Measurements from ENCODE around the gene STRADA. TPM values are rescaled to one million over a fixed set of nuclear protein-coding genes. Genes with fewer than 3 reads are reported as not detected.

STRADA gene
- total RNA-seq, 1 donor from 2014 or later = 42.9 TPM

DNA sequence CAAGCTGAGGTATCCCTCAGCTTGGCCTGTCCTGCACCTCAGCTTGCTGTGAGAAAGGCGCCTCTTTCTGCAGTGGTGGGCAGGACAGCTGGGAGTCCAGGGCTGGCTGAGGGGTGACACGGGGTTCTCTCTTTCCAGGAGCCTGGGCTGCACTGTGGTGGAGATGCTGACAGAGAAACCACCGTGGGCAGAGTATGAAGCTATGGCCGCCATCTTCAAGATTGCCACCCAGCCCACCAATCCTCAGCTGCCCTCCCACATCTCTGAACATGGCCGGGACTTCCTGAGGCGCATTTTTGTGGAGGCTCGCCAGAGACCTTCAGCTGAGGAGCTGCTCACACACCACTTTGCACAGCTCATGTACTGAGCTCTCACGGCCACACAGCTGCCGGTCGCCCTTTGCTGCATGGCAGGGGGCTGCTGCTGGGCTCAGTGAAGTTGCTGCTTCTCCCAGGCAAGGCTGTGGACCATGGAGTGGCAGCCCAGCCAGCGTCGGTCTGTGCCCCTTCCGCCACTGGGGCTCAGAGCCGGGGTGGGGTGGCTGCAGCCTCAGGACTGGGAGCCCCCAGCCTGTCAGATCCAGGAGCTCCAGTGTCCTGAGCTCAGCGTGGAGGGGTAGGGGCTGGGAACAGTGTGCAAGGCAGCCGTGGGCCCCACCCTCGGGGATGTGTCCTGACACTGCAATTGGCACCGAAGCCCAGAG lies 48.0 kb downstream of the STRADA start:
- DNase-seq (ENCODE audit: extremely low spot score, unreplicated experiment) = no peak
- H3K9me3 Mint-ChIP-seq (ENCODE audit: unreplicated experiment) = no peaks in the 10 kb centered on the region
- H3K27ac Mint-ChIP-seq (ENCODE audit: unreplicated experiment) = no peak overlapping the region
- peaks cover 12% of the 10 kb centered on the region for H3K4me1 Mint-ChIP-seq (ENCODE audit: unreplicated experiment)
- H3K27me3 Mint-ChIP-seq (ENCODE audit: unreplicated experiment) = no peaks in the 10 kb centered on the region
- peaks cover 16% of the 10 kb centered on the region for H3K36me3 Mint-ChIP-seq (ENCODE audit: unreplicated experiment)
- TF ChIP-seq, protein P1, sequence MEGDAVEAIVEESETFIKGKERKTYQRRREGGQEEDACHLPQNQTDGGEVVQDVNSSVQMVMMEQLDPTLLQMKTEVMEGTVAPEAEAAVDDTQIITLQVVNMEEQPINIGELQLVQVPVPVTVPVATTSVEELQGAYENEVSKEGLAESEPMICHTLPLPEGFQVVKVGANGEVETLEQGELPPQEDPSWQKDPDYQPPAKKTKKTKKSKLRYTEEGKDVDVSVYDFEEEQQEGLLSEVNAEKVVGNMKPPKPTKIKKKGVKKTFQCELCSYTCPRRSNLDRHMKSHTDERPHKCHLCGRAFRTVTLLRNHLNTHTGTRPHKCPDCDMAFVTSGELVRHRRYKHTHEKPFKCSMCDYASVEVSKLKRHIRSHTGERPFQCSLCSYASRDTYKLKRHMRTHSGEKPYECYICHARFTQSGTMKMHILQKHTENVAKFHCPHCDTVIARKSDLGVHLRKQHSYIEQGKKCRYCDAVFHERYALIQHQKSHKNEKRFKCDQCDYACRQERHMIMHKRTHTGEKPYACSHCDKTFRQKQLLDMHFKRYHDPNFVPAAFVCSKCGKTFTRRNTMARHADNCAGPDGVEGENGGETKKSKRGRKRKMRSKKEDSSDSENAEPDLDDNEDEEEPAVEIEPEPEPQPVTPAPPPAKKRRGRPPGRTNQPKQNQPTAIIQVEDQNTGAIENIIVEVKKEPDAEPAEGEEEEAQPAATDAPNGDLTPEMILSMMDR (IDR thresholded peaks at IDR 0.05) = no peak
- no peak overlapping the region for H3K4me3 Mint-ChIP-seq (ENCODE audit: unreplicated experiment)

DNA sequence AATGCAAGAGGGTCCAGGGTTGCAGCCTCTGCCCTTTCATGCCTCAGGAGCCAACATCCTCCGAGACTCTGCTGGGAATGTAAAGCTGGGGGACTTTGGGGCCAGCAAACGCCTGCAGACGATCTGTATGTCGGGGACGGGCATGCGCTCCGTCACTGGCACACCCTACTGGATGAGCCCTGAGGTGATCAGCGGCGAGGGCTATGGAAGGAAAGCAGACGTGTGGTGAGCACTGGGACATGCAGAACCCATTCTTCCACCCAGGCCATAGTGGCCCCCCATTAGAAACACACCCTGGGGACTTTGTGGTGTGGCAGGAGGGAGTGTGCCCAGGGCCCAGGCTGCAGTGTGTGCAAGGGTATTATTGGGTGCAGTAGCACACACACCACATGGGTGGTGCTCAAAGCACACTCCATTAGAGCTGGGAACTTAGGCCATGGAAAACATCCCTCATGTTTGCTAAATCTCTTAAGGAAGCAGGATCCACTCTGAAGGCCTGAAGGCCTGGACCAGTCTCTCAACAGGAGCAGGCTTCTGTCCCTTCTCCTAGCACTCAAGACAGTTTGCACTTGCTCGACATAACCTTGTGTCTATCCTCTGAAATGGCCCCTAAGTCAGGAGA lies 49.3 kb downstream of the STRADA start:
- peaks cover 7% of the 10 kb centered on the region for H3K4me1 Mint-ChIP-seq (ENCODE audit: unreplicated experiment)
- TF ChIP-seq, protein P1 (IDR thresholded peaks at IDR 0.05) = no peak
- H3K27me3 Mint-ChIP-seq (ENCODE audit: unreplicated experiment) = no peaks in the 10 kb centered on the region
- DNase-seq (ENCODE audit: extremely low spot score, unreplicated experiment) = no peak
- no peak overlapping the region for H3K4me3 Mint-ChIP-seq (ENCODE audit: unreplicated experiment)
- peaks cover 20% of the 10 kb centered on the region for H3K36me3 Mint-ChIP-seq (ENCODE audit: unreplicated experiment)
- no peaks in the 10 kb centered on the region for H3K9me3 Mint-ChIP-seq (ENCODE audit: unreplicated experiment)
- no peak overlapping the region for H3K27ac Mint-ChIP-seq (ENCODE audit: unreplicated experiment)

DNA sequence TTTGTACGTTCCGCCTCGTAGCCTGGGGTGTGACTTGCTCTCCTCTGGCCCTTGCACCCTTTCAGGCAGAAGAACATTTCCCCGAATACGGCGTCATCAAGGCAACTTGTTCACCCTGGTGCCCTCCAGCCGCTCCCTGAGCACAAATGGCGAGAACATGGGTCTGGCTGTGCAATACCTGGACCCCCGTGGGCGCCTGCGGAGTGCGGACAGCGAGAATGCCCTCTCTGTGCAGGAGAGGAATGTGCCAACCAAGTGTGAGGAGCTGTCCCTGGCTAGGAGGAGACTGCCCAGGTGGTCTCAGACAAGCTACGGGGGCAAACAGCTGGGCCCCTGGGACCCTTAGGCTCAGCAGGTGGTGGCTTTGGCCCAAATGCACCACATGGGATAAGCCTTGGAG lies 52.1 kb downstream of the STRADA start:
- Mint-ChIP-seq H3K4me3 (ENCODE audit: unreplicated experiment) (no peak overlapping the region), H3K27me3 (ENCODE audit: unreplicated experiment) (no peaks in the 10 kb centered on the region), H3K4me1 (ENCODE audit: unreplicated experiment) (peaks cover 7% of the 10 kb centered on the region), H3K36me3 (ENCODE audit: unreplicated experiment) (peaks cover 25% of the 10 kb centered on the region), H3K27ac (ENCODE audit: unreplicated experiment) (no peak overlapping the region), H3K9me3 (ENCODE audit: unreplicated experiment) (no peaks in the 10 kb centered on the region)
- DNase-seq (ENCODE audit: extremely low spot score, unreplicated experiment) = no peak
- TF ChIP-seq, protein P1 (IDR thresholded peaks at IDR 0.05) = no peak

DNA sequence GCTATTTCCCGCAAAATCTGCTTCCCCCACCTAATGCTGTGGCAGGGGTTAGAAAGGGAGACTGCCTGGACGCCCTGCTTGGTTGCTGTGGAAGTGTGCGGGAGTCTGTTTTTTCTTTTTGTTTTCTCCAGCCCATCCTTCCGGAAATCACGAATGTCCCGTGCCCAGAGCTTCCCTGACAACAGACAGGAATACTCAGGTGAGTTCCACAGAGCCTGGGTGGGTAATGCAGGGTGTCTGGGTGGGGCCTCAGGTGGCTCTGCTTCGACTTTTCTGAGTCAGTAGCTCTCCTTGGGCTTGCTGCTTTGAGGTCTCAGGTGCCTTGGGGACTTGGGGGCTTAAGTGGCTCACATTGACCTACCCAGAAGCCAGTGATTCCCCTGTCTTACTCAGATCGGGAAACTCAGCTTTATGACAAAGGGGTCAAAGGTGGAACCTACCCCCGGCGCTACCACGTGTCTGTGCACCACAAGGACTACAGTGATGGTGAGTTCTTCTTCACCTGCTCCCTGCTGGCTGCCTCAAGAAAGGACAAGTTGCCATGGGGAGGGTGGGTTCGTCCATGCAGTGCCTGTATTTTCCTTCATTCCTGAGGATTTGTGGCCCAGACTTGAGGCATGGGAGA lies 53.1 kb downstream of the STRADA start:
- no peak overlapping the region for H3K27ac Mint-ChIP-seq (ENCODE audit: unreplicated experiment)
- TF ChIP-seq, protein P1 (IDR thresholded peaks at IDR 0.05) = no peak
- no peaks in the 10 kb centered on the region for H3K27me3 Mint-ChIP-seq (ENCODE audit: unreplicated experiment)
- H3K9me3 Mint-ChIP-seq (ENCODE audit: unreplicated experiment) = no peaks in the 10 kb centered on the region
- H3K36me3 Mint-ChIP-seq (ENCODE audit: unreplicated experiment) = peaks cover 25% of the 10 kb centered on the region
- no peak for DNase-seq (ENCODE audit: extremely low spot score, unreplicated experiment)
- H3K4me3 Mint-ChIP-seq (ENCODE audit: unreplicated experiment) = no peak overlapping the region
- H3K4me1 Mint-ChIP-seq (ENCODE audit: unreplicated experiment) = peaks cover 4% of the 10 kb centered on the region

DNA sequence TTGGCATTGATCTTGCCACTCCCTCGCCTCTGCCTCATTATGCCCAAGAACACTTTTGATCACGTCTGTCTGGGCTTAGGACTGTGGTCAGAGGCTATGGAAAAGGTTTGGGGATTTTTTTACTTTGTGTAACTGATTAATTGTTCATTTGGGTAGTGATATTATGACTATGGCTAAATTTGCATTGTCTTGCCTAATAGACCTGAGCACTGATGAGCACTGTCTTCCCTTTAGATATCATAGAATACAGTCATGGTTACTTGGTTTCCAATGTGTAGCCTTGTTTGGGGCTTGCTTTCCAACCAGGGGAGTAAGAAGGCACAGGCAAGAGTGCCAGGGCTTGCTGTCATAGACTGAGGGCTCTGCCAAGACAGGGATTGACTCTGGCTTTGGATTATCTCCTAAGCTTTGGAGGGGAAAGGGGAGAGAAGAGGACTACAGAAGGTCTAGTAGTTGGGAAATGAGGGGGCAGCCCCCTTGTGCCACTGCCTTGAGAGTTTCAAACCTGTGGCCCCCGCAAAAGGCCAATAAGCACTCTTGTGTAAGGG lies 55.4 kb downstream of the STRADA start:
- TF ChIP-seq, protein P1 (IDR thresholded peaks at IDR 0.05) = no peak
- Mint-ChIP-seq H3K27ac (ENCODE audit: unreplicated experiment) (no peak overlapping the region), H3K4me1 (ENCODE audit: unreplicated experiment) (peaks cover 8% of the 10 kb centered on the region), H3K27me3 (ENCODE audit: unreplicated experiment) (no peaks in the 10 kb centered on the region), H3K4me3 (ENCODE audit: unreplicated experiment) (no peak overlapping the region), H3K9me3 (ENCODE audit: unreplicated experiment) (no peaks in the 10 kb centered on the region), H3K36me3 (ENCODE audit: unreplicated experiment) (peaks cover 33% of the 10 kb centered on the region)
- no peak for DNase-seq (ENCODE audit: extremely low spot score, unreplicated experiment)
